ENCODE data around the gene SLC9A9.
A peak's percentile ranks its signal among the peaks of the same experiment; 100 is the strongest.

SLC9A9 gene

DNA sequence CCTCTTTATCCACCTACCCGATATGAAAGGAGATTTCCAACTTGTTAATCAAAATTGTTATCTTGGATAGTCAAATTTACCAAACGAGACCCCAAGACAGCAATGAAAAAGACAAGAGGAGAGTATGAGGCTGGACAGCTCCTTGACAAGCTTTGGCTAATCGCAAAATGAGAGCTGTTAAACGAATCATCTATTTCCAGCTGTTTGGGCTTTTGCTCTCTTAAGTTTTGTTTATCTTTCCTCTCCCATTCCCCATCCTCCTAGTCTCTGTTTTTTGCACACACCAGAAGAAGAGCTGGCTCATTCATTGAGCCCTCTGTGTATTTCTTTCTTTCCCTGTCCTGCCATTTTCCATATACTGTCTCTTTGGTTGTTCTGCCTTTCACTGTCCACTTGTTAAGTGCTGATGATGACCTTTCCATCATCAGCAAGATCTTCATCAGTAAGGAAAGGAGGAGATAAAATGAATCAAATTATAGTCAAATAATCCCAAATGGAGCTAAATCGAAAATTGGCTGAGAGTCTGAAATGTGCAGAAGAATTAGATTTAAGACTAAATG is 161.6 kb downstream of the SLC9A9 start:
- no peak for DNase-seq (ENCODE audit: low spot score)

DNA sequence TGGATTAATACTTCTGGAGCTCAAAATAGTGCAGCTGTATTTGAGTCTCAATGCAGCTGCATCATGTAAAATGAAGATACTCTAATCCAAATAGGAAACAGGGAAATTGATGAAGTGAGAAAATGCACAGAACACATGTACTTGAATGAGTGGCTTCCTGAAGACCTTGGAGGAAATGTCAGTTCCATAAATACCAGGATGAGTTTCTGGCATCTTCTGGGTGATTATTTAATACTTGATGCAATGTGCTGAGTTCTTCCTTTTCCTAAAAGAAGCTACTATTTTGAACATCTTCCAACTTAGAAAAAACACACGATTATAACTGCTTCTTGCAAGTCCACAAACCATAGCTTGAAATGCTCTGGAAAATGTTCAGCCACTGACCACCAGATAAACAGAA is 162.8 kb downstream of the SLC9A9 start:
- DNase-seq (ENCODE audit: low spot score), result no peak

DNA sequence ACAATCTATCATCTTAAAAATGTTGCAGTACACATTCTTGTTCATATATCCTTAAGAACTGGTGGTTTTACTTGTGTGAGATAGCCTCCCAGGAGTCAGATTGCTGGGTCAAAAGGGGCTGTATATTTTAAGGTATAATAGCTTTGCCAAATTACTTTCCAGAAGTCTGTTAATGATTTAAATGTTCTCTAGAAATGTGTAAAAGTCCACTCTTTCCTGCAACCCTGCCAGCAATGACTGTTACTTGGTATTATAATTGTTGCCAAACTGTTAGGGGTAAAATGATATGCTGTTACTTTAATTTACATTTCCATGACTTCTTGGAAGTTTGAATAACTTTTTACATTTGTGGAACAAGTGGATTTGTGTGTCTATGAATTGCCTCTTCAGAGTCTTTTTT is 170.8 kb downstream of the SLC9A9 start:
- DNase-seq (ENCODE audit: low spot score), result no peak

DNA sequence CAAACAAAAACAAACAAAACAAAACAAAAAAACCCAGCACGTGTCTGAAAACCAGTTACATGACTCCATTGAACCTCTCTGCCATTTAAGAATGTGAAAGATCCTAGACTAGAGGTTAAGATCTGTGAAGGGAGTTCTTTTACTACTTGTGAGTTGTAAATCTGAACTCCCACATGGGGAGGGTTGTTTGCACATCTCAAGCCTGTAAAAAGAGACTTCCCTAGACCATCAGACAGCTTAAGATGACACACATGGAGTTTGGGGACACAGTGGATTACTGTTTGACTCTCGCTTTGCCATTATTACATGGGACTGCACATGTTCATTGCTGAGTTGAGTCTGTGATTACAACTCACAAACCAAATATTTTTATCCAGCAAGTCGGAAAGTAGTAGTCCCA is 171.5 kb downstream of the SLC9A9 start:
- DNase-seq (ENCODE audit: low spot score), result no peak

DNA sequence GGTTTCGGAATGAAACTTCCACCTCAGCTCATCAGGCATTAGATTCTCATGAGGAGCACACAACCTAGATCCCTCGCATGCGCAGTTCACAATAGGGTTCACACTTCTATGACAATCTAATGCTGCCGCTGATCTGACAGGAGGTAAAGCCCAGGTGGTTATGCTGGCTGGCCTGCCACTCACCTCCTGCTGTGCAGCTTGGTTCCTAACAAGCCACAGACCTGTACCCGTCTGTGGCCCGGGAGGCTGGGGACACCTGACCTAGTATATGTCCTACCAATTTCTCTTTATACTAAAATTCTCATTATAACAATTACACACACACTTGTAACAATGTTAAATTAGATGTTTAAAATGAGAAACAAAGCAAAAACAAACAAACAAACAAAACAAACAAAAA is 172.2 kb downstream of the SLC9A9 start:
- DNase-seq (ENCODE audit: low spot score), result no peak

DNA sequence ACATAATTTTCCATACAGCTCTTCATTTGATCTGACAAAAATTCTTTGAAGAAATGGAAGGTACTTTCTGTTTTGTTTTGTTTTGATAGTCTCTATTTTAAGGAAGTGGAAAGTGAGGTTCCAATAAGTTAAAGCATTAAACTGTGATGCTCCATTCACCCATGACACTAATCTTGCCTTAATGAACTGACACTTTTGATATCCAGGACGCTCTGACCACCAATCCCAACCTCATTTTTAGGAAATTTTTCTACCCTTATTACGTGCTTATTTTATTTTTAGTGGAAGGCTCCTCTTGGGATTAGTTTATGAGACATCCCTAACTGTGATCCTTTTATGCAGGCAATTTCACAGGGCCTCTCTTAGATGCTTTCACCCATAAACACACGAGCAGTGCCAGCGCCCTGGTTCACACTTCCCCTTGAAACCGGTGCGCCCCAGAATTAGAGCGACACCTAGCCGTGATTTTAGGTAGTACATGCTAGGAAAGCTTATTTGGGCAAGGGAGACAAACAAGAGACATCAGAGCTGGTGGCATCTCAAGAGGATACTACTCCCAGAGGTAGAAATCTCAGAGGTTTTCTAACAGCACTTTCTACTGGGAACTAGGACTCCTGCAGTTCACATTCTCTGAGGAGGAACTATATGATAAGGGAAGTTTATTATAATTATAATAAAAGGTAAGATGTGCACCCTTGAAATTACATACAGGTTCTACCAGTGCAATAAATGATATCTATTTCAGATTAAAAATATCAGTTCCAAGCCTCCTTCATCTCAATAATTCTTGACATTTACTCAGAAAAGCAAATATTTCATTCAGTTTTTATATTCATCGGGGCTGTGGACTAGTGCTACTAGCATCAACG is 173.9 kb downstream of the SLC9A9 start:
- peak; percentile 78 for DNase-seq (ENCODE audit: low spot score)

DNA sequence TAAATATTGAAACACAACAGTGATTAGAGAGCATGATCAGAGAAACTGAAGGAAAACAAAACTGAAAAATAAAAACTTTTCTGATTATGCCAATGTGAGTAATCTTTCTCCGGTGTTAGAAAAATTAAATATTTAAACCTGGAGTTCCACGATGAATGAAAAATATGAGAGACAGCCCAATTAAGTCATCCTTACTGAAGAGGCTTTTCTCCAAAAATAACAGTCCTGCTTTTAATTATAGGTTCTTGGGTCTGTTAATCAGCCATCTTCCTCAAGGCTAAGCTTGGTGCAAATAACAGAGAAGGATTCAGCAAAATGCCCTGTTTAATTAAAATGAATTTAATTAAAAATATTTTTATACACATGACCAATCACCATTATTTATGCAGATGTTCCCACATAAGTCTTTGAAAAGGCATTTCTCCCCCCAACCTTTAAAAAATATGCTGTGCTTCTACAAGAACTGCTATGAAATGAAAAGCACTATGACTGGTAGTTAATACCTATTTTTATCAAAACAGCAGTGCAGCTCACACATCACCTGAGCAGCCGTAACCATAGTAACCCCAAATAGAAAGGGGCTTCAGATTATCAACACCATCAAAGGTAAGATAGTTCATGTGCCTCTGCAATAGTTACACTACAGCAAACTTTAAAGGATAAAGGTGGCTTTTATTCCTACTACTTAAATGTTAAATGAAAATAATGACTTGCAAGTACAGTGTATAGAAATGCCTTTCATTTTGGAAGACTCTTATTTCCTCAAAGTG is 175.7 kb downstream of the SLC9A9 start:
- DNase-seq (ENCODE audit: low spot score), result no peak

DNA sequence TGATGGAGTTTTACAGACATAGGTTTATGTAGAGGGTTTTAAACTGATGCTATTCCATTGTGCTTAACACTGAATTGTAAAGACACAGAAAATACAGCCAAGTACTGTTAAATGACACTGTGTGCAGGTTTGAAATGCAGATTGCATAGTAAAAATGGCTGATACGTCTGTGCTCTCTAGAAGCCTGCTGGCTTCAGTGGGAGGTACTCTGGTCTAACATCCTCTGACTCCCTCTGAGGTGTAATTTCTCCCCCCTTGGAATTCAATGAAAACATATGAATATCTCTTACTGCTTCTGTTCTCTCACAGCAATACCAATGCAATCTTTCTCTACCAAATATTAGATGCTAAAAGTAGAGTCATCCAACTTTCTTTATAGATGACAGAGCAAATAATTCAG is 176.6 kb downstream of the SLC9A9 start:
- DNase-seq (ENCODE audit: low spot score), result no peak

DNA sequence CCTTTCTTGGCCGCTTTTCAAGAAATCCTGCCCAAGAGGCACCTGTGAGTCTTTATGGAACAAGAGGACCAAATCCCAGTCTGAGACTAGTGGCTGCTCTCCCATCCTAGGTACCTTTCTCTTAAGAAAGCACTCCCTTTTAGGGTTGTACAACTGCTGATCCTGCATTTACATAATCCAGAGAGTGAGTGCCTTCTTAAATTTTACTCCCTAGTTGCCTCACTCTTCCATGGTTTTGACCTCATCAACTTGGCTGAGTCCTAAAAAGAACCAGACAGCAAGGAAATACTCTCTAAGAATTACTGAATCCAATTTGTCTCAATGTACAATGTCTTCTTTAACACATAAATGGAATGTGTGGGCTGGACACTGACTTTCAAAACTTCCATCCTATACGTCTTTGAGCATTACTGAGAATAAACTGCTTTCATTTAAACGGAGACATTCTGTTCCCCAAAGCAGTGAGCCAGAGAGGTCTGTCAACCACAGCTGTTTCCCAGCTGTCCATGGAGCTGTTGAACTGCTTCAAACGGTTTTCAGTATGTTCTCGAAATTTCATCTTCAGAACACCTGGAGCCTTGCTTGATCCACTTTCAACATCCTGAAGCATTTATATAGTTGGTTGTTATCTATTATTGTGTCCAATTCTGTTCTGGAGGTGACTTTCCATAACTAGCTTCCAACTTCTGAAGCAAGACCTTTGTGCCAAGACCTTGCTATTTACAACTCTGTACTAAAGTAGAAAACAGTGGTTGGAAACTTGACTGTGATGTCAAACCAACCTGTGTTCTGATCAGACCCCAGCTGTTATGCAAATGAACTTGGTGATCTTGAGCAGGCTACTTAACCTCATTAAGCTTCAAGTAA is 179.1 kb downstream of the SLC9A9 start:
- peak; percentile 54 for DNase-seq (ENCODE audit: low spot score)

DNA sequence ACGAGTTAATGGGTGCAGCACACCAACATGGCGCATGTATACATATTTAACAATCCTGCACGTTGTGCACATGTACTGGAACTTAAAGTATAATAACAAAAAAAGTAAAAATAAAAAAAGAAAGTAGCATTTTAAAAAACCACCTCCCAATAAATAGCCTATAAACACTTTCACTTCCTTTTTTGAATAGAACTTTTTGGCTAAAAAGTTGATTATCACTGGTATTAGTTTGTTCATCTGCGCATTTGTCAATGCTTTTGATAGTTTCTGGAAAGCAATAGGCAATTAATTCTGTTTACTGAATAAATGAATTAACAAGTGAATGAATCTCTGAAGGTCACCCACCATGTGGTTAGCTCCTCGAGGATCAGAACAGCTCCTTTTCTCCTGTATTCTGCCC is 179.9 kb downstream of the SLC9A9 start:
- no peak for DNase-seq (ENCODE audit: low spot score)

DNA sequence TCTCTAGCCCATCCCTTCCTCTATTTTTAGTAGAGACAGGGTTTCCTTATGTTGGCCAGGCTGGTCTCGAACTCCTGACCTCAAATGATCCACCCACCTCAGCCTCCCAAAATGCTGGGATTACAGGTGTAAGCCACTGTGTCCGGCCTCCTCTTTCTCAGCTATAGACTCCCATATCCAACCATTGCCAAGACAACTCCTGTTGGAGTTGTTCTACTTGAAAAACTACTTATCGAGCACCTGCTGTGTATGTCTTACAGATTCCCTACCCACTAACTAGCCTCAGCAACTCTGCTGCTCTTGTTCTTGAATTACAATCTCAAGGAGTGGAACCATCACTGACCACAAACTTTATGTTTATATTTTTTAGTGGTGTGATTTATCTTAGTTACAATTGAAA is 186.6 kb downstream of the SLC9A9 start:
- DNase-seq (ENCODE audit: low spot score), result no peak

DNA sequence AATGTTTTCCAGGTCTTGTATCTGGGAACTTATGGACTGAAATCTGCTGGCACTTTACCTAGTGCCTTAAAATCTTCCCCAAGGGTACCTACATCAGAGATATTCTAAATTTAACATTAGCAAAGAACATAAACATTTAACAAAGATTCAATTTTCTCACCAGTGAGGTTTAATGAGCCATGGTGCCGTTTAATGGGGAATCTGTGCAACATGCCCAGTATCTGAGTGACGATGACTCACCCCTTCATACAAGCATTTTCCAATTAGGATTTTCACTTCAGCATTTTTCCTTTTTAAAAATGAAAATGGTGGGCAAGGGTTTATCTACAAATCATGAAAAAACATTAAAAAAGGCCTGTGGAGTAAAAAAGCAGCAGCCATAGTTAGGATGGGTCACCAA is 189.4 kb downstream of the SLC9A9 start:
- DNase-seq (ENCODE audit: low spot score), result no peak

DNA sequence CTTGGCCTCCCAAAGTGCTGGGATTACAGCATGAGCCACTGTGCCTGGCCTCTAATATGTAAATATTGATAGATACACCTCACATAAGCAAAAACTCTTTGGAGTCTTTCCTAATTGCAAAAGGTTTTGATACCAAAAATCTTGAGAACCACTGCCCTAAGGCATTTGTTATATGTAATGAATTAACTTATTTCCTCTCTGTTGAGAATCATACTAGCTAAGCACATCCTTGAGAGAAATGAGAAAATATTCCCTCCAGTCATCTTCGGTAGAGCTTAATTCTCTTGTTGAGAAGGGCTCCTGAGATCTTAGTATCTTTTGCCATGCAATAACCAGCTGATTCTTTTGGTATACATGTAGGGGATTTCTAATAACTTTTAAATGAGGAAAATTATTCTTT is 190.2 kb downstream of the SLC9A9 start:
- no peak for DNase-seq (ENCODE audit: low spot score)

DNA sequence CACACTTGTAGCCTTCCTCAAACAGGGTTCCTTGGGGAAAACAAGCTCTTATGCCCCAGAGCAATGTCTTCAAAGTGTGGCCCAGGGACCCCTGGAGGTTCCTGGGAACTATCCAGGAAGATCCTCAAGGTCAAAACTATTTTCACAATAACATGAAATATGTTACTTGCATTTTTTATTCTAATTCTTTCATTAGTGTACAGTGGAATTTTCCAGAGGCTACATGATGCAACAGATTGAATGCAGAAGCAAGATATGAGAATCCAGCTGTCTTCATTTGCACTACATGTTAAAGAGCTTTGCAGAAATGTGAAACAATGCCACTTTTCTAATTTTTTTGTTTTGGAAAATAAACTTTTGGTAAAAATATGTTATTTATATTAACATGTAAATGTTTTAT is 190.9 kb downstream of the SLC9A9 start:
- DNase-seq (ENCODE audit: low spot score), result no peak

DNA sequence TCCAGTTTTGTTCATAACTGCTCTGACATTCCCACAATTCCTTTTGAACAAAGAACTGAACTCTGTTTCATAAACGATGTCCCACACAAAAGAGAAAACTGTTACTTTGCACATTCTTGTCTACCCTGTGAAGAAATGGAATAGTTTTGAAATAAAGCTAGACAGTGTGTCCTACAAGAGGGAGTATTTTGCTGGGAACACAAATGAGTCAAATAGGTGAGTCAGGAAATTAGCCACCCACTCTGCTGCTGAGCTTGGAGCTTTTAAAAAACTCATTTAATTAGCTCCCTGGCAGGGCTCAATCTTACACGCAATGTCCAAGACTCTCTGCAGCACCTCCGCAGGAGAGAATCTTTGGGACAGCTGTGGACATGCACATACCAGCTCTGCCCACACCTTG is 193.4 kb downstream of the SLC9A9 start:
- no peak for DNase-seq (ENCODE audit: low spot score)

DNA sequence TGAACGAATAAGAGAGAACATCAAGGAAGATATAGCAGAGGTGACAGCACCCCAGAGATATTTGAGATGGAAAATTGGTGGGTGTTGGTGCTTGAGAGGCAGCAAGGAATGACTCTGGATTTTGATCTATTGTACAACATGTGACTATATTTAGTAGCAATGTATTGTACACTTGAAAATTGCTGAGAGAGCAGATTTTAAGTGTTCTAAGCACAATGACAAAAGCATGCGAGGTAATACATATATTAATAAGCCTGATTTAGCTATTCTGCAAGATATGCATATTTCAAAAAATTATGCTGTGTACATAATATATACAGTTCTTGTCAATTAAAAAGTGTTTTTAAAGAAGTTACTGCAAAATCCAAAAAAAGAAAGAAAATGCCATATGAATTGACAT is 194.3 kb downstream of the SLC9A9 start:
- DNase-seq (ENCODE audit: low spot score), result no peak

DNA sequence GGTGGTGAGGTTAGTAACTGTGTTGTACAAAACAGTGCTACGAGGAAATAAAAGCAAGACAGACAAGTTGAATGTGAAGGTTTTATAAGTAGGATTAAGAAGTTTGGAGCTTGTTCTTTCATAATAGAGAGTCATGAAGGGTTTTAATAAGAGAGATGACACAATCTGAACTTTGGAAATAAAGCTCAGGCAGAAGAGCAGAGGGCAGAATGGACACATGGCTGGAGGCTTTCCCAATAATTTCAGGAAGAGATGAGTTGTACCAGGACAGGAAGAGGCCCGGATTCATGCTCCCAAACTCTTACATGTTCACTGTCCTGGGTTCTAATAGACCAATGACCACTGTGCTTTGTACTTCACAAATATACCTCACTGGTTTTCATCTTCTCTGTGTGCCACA is 194.8 kb downstream of the SLC9A9 start:
- no peak for DNase-seq (ENCODE audit: low spot score)

DNA sequence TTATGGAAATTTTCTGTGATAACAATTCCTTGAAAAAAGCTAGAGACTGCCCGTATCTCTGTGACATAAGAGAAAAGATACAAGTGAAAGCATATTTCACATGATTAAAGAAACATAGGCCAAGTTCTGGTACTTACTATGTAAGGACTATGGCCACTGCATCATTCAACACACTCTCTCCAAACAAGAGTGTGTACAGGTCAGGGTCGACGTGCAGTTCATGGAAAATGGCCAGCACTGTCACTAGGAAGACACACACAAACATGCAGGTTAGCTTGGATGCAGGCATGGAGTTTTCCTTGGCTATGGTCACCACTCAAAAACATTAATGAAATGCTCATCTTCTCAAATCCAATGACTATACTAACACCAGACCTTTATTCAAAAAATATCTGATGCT is 196.2 kb downstream of the SLC9A9 start:
- DNase-seq (ENCODE audit: low spot score), result no peak

DNA sequence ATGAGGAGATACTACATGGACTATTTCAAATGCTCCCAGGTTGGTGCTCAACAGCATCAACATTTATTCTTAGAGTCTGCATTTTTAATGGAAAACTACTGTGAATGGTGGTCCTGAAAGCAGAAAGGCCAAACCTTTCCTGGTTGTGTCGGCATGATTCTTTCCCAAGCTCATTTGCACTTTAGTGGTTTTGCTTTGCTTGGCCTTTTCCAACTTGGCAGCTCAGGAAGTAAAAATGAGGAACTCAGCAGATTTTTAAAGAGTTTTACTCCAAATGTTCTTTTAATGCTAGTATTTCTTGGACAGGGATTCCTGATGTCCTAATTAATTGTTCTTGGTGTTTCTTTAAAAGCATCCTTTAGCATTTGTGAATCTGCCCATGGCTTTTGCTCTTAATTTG is 197.4 kb downstream of the SLC9A9 start:
- no peak for DNase-seq (ENCODE audit: low spot score)

DNA sequence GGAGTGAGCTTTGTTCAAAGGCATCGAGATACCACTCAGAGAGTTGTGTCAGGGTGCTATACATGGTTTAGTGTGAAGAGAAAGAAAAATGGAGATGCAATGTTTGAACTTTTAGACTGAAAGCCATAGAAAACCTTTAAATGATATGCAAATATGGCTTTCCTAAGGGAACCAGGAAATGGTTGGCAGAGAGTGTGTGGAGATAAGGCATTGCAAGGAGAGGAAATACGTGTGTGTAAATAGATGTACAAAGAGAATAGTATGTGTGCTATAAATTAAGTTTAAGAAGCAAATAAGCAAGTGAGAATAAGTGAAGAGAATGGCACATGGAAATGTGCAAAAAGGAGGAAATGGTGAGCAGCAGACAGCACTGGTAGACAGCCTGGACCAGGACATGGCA is 198.1 kb downstream of the SLC9A9 start:
- no peak for DNase-seq (ENCODE audit: low spot score)

DNA sequence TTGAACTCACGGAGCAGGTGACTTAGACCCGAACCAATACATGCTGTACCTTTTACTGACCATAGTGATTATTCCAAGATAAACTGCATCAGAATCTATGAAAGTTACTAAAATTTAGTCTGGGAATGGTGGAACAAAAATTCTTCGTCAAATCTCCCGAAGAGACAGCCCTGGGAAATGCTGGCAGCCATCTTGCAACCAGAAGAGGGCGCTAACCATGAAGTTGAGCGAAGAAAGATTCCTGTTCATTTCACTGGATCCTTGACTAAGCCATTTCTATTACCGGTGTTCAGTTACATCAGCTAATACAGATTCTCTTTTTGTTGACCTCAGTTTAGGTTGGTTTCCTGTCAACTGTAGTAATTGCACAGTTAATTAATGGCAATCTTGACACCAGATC is 199.6 kb downstream of the SLC9A9 start:
- DNase-seq (ENCODE audit: low spot score), result no peak

DNA sequence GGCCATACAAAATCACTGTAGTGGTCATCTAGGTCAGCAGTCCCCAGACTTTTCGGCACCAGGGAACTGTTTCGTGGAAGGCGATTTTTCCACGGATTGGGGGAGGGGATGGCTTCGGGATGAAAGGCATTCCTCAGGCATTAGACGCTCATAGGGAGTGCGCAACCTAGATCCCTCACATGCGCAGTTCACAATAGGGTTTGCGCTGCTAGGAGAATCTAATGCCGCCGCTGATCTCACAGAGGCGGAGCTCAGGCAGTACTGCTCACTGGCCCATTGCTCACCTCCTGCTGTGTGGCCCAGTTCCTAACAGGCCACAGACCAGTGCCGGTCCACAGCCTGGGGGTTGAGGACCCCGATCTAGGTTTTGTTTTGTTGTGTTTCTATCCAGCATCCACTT is 200.1 kb downstream of the SLC9A9 start:
- DNase-seq (ENCODE audit: low spot score), result no peak
